ENCODE measurements around the gene CTDSPL. TPM values are rescaled to one million over a fixed set of nuclear protein-coding genes. Genes with fewer than 3 reads are reported as not detected.

CTDSPL gene
- total and polyA plus RNA-seq, 2 experiments from 2014 or later, result 29.2 to 33.7 TPM

DNA sequence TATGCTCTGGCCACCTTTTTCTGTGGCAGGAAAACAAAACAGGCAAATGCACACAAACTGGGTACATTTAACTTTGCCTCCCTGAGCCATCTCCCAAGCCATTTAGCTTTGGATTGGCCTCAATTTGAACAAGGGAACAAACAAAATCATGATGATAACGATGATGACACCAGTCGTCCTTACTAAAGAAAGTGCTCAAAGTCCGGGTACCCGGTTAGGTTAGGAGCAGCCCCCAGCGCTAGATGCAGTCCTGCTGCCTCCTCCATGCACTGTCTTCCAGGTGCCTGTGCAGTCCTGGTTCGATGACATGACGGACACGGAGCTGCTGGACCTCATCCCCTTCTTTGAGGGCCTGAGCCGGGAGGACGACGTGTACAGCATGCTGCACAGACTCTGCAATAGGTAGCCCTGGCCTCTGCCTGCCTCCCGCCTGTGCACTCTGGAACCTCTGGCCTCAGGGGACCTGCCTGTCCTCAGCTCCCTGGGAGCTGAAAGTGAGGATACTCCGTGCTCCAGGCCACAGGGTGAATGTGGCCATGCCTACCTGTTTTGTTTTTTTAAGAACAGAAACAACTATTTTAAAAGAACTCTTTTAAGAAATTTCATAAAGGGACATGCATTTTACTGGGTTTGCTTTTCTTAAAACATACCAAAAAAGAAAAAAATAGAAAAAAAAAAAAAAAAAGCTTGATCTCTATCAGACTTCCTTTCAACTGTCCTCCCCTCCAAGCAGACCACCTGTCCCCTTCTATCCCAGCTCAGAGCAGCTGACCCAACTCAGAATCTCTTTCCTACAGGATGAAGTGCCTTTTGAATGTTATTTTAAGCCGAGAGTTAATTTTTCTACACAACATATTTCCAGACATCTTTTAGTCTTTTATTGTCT lies 119.0 kb downstream of the CTDSPL start:
- WGBS (ENCODE audit: low lambda C conversion rate, missing lambda C conversion rate), result 82% methylated on average over 14 of the region's 14 CpGs
- H2AFZ ChIP-seq, result no peak overlapping the region
- peak overlapping the region; percentile 1 for H3K27ac ChIP-seq
- TF ChIP-seq, protein P1, sequence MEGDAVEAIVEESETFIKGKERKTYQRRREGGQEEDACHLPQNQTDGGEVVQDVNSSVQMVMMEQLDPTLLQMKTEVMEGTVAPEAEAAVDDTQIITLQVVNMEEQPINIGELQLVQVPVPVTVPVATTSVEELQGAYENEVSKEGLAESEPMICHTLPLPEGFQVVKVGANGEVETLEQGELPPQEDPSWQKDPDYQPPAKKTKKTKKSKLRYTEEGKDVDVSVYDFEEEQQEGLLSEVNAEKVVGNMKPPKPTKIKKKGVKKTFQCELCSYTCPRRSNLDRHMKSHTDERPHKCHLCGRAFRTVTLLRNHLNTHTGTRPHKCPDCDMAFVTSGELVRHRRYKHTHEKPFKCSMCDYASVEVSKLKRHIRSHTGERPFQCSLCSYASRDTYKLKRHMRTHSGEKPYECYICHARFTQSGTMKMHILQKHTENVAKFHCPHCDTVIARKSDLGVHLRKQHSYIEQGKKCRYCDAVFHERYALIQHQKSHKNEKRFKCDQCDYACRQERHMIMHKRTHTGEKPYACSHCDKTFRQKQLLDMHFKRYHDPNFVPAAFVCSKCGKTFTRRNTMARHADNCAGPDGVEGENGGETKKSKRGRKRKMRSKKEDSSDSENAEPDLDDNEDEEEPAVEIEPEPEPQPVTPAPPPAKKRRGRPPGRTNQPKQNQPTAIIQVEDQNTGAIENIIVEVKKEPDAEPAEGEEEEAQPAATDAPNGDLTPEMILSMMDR (IDR thresholded peaks at IDR 0.05; ENCODE audit: poor library complexity), result no peak
- TF ChIP-seq EZH2 (IDR thresholded peaks at IDR 0.05; ENCODE audit: borderline replicate concordance), result no peak
- TF ChIP-seq EZH2phosphoT487 (IDR thresholded peaks at IDR 0.05; ENCODE audit: low read depth, severe bottlenecking, unreplicated experiment), result no peak
- no peaks in the 10 kb centered on the region for H3K36me3 ChIP-seq (replicated peaks; ENCODE audit: insufficient read depth, low read depth)
- H3K4me1 ChIP-seq (ENCODE audit: insufficient read depth), result peaks cover 12% of the 10 kb centered on the region
- no peaks in the 10 kb centered on the region for H3K27me3 ChIP-seq
- H3K4me2 ChIP-seq, result no peak overlapping the region
- no peaks in the 10 kb centered on the region for H4K20me1 ChIP-seq (ENCODE audit: insufficient read depth, poor library complexity, severe bottlenecking)
- no peak overlapping the region for H3K4me3 ChIP-seq
- DNase-seq (ENCODE audit: low spot score), result no peak
- H3K9me2 ChIP-seq (replicated peaks; ENCODE audit: insufficient read depth), result no peaks in the 10 kb centered on the region
- H3K79me2 ChIP-seq, result no peaks in the 10 kb centered on the region
- no peaks in the 10 kb centered on the region for H3K9me3 ChIP-seq (ENCODE audit: low read depth)

DNA sequence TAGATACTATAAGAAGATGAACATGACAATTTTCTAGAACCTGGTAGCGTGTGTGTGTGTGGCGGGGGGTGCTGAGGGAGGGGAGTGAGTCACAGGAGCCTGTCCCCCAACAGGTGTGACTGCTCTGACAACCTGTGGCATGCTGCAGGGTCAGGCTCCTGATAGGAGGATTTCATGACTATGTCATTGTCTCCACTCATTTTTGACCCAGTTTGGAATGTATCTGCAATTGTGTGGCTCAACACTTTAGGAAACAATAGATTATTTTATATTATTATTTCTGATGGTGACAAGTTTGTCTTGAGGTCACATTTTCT lies 119.6 kb downstream of the CTDSPL start:
- H2AFZ ChIP-seq, result no peak overlapping the region
- H3K36me3 ChIP-seq (replicated peaks; ENCODE audit: insufficient read depth, low read depth), result no peaks in the 10 kb centered on the region
- H3K79me2 ChIP-seq, result no peaks in the 10 kb centered on the region
- H3K4me1 ChIP-seq (ENCODE audit: insufficient read depth), result peaks cover 18% of the 10 kb centered on the region
- 81% methylated on average over 2 of the region's 2 CpGs for WGBS (ENCODE audit: low lambda C conversion rate, missing lambda C conversion rate)
- H3K27ac ChIP-seq, result peak overlapping the region; percentile 17
- no peaks in the 10 kb centered on the region for H3K9me2 ChIP-seq (replicated peaks; ENCODE audit: insufficient read depth)
- TF ChIP-seq EZH2phosphoT487 (IDR thresholded peaks at IDR 0.05; ENCODE audit: low read depth, severe bottlenecking, unreplicated experiment) (no peak), EZH2 (IDR thresholded peaks at IDR 0.05; ENCODE audit: borderline replicate concordance) (no peak)
- TF ChIP-seq, protein P1 (IDR thresholded peaks at IDR 0.05; ENCODE audit: poor library complexity), result no peak
- no peak overlapping the region for H3K4me2 ChIP-seq
- no peak overlapping the region for H3K4me3 ChIP-seq
- H3K9me3 ChIP-seq (ENCODE audit: low read depth), result no peaks in the 10 kb centered on the region
- no peaks in the 10 kb centered on the region for H3K27me3 ChIP-seq
- H4K20me1 ChIP-seq (ENCODE audit: insufficient read depth, poor library complexity, severe bottlenecking), result no peaks in the 10 kb centered on the region
- DNase-seq (ENCODE audit: low spot score), result no peak

DNA sequence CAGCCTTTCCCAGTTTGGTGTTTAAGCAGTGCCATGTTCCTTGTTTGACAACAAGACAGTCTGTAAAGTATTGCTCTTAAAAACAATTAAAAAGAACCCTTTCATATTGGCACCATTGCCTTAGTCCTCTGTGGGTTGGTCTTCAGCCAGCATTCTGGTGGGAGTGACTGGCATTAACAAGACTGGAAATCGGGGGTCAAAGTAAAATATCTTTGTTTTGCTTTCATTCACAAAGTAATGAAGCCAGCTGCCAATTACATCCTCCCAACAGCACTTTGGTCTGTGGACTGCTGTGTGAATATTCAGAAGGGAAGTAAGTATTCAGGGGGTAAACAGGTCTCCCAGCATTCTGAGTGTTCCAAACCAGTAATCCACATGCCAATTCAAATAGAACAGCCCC lies 120.7 kb downstream of the CTDSPL start:
- TF ChIP-seq EZH2phosphoT487 (IDR thresholded peaks at IDR 0.05; ENCODE audit: low read depth, severe bottlenecking, unreplicated experiment) (no peak), EZH2 (IDR thresholded peaks at IDR 0.05; ENCODE audit: borderline replicate concordance) (no peak)
- TF ChIP-seq, protein P1 (IDR thresholded peaks at IDR 0.05; ENCODE audit: poor library complexity), result no peak
- no peaks in the 10 kb centered on the region for H4K20me1 ChIP-seq (ENCODE audit: insufficient read depth, poor library complexity, severe bottlenecking)
- no peaks in the 10 kb centered on the region for H3K9me3 ChIP-seq (ENCODE audit: low read depth)
- no peak overlapping the region for H2AFZ ChIP-seq
- H3K27me3 ChIP-seq, result no peaks in the 10 kb centered on the region
- 93% methylated on average over 1 of the region's 1 CpG for WGBS (ENCODE audit: low lambda C conversion rate, missing lambda C conversion rate)
- H3K9me2 ChIP-seq (replicated peaks; ENCODE audit: insufficient read depth), result no peaks in the 10 kb centered on the region
- H3K36me3 ChIP-seq (replicated peaks; ENCODE audit: insufficient read depth, low read depth), result no peaks in the 10 kb centered on the region
- DNase-seq (ENCODE audit: low spot score), result no peak
- no peak overlapping the region for H3K4me2 ChIP-seq
- no peaks in the 10 kb centered on the region for H3K79me2 ChIP-seq
- no peak overlapping the region for H3K27ac ChIP-seq
- H3K4me1 ChIP-seq (ENCODE audit: insufficient read depth), result peaks cover 25% of the 10 kb centered on the region
- no peak overlapping the region for H3K4me3 ChIP-seq
